Tibial nerve (tissue), 4 donors: Measurements from ENCODE around the gene NKX1-1. TPM values are rescaled to one million over a fixed set of nuclear protein-coding genes. Genes with fewer than 3 reads are reported as not detected.

Source experiments
- DNase-seq, 2 donors: peaks; one replicate each; pipeline ENCODE4 v3.0.0-alpha.2; 2019; ENCODE audit warnings: low spot score in 2 of 2
- H3K27ac ChIP-seq, 4 donors: fragments of 200-600 bp; sonication (generic) in 3 of 4; one replicate each; pipeline ENCODE4 v1.5.1; 2017 to 2019; ENCODE audit warnings: mild to moderate bottlenecking in 1 of 4
- H3K27me3 ChIP-seq, 2 donors: fragments of 200-600 bp; sonication (generic) in 1 of 2; one replicate each; pipeline versions ENCODE4 v1.5.1 to v1.6.0; 2017 to 2019
- H3K36me3 ChIP-seq, 3 donors: fragments of 200-600 bp; sonication (generic); one replicate each; pipeline ENCODE4 v1.5.1; 2018 to 2019
- H3K4me1 ChIP-seq, 4 donors: fragments of 200-600 bp; sonication (generic) in 3 of 4; one replicate each; pipeline ENCODE4 v1.5.1; 2017 to 2019
- H3K4me3 ChIP-seq, 4 donors: fragments of 200-600 bp; sonication (generic) in 3 of 4; one replicate each; pipeline ENCODE4 v1.5.1; 2017 to 2019; ENCODE audit warnings: mild to moderate bottlenecking in 1 of 4, moderate library complexity in 1 of 4
- H3K9me3 ChIP-seq, 4 donors: fragments of 200-600 bp; sonication (generic) in 3 of 4; one replicate each; pipeline ENCODE4 v1.5.1; 2017 to 2019
- CTCF ChIP-seq, 5 experiments: fragments of 200-600 bp in 3 of 5; fragments of 450-650 bp in 2 of 5; sonication (generic) in 3 of 5; IDR thresholded peaks; one replicate each; pipeline ENCODE4 v1.5.1; 2016 to 2019; ENCODE audit warnings: antibody characterized with exemption in 5 of 5, mild to moderate bottlenecking in 3 of 5, moderate library complexity in 2 of 5
- EP300 ChIP-seq, 2 donors: sonication (generic); formaldehyde crosslinking; IDR thresholded peaks; one replicate each; pipeline ENCODE4 v1.6.1; 2017; ENCODE audit warnings: antibody characterized with exemption in 2 of 2, mild to moderate bottlenecking in 1 of 2
- POLR2A ChIP-seq, 2 donors: fragments of 450-650 bp; IDR thresholded peaks; one replicate each; pipeline ENCODE4 v1.6.1; 2017; ENCODE audit warnings: antibody characterized with exemption in 2 of 2, mild to moderate bottlenecking in 2 of 2, moderate library complexity in 2 of 2
- WGBS, 2 donors: methylation state at CpG; one replicate each; pipeline ENCODE4 v1.1.5; 2018; 5-methylcytosine and 5-hydroxymethylcytosine counted together
- total RNA-seq, 4 donors: library from RNA; depleted of rRNA; stranded (reverse); fragments of >200 nt; gene quantifications; one replicate each; pipeline ENCODE4 v1.1.0, GENCODE V29; 2016

NKX1-1 gene
- total RNA-seq, 4 donors from 2014 or later = not detected

GRCh38 chr4:1384675-1385372 lies 21.4 kb downstream of the NKX1-1 start:
- Histone ChIP-seq H3K9me3 (peaks cover 0 to 24% (median 6%) of the 10 kb centered on the region in 4 donors), H3K4me3 (no peak overlapping the region), H3K36me3 (peaks cover 0 to 98% (median 0%) of the 10 kb centered on the region in 3 donors), H3K27ac (no peak overlapping the region), H3K4me1 (no peaks in the 10 kb centered on the region), H3K27me3 (no peaks in the 10 kb centered on the region)
- TF ChIP-seq POLR2A (IDR thresholded peaks at IDR 0.05) (no peak), EP300 (IDR thresholded peaks at IDR 0.05) (no peak), CTCF (IDR thresholded peaks at IDR 0.05) (no peak)
- no peak for DNase-seq
- WGBS, 2 donors = 86% methylated on average over 7 to 14 of the region's 16 CpGs

- TF ChIP-seq POLR2A (IDR thresholded peaks at IDR 0.05) = no peak
- TF ChIP-seq CTCF (IDR thresholded peaks at IDR 0.05) = no peak
- TF ChIP-seq EP300 (IDR thresholded peaks at IDR 0.05) = no peak
- no peak for DNase-seq
- H3K9me3 ChIP-seq = peaks cover 0 to 22% (median 6%) of the 10 kb centered on the region in 4 donors
- H3K4me3 ChIP-seq = no peak overlapping the region
- H3K4me1 ChIP-seq = no peaks in the 10 kb centered on the region
- peaks cover 0 to 99% (median 0%) of the 10 kb centered on the region in 3 donors for H3K36me3 ChIP-seq
- WGBS, 2 donors = 93 to 95% methylated on average over 21 to 32 of the region's 34 CpGs
- H3K27me3 ChIP-seq = no peaks in the 10 kb centered on the region
- H3K27ac ChIP-seq = no peak overlapping the region
Measured at GRCh38 chr4:1383728-1384591, 22.3 kb downstream of the NKX1-1 start.

- TF ChIP-seq CTCF (IDR thresholded peaks at IDR 0.05) (no peak), EP300 (IDR thresholded peaks at IDR 0.05) (no peak), POLR2A (IDR thresholded peaks at IDR 0.05) (no peak)
- 82 to 85% methylated on average over 15 to 25 of the region's 27 CpGs for WGBS, 2 donors
- no peaks in the 10 kb centered on the region for H3K4me1 ChIP-seq
- H3K36me3 ChIP-seq = peaks cover 0 to 99% (median 0%) of the 10 kb centered on the region in 3 donors
- H3K27me3 ChIP-seq = no peaks in the 10 kb centered on the region
- H3K27ac ChIP-seq = no peak overlapping the region
- peaks cover 0 to 13% (median 2%) of the 10 kb centered on the region in 4 donors for H3K9me3 ChIP-seq
- DNase-seq = no peak
- no peak overlapping the region for H3K4me3 ChIP-seq
Measured at GRCh38 chr4:1382776-1383727, 23.2 kb downstream of the NKX1-1 start.

- H3K4me1 ChIP-seq = no peaks in the 10 kb centered on the region
- H3K36me3 ChIP-seq = peaks cover 0 to 99% (median 0%) of the 10 kb centered on the region in 3 donors
- no peaks in the 10 kb centered on the region for H3K27me3 ChIP-seq
- DNase-seq = no peak
- H3K4me3 ChIP-seq = no peak overlapping the region
- no peak overlapping the region for H3K27ac ChIP-seq
- 84 to 88% methylated on average over 24 of the region's 24 CpGs for WGBS, 2 donors
- peaks cover 0 to 4% (median 0%) of the 10 kb centered on the region in 4 donors for H3K9me3 ChIP-seq
- TF ChIP-seq POLR2A (IDR thresholded peaks at IDR 0.05) = no peak
- TF ChIP-seq EP300 (IDR thresholded peaks at IDR 0.05) = no peak
- TF ChIP-seq CTCF (IDR thresholded peaks at IDR 0.05) = no peak
Measured at GRCh38 chr4:1381944-1382541, 24.2 kb downstream of the NKX1-1 start.
